ENCODE data around the gene SH2D1B.

GRCh38 chr1:162422662-162423375 is 10.9 kb upstream of the SH2D1B start:
- no peak for TF ChIP-seq EGR1 (IDR thresholded peaks at IDR 0.05; ENCODE audit: low read depth in 2 of 2)
- TF ChIP-seq CTCF (IDR thresholded peaks at IDR 0.05; ENCODE audit: low read depth, low read length, missing input control) = no peak
- TF ChIP-seq ATF3 (IDR thresholded peaks at IDR 0.05) = no peak
- TF ChIP-seq RAD21 (IDR thresholded peaks at IDR 0.05) = no peak
- TF ChIP-seq MAX (IDR thresholded peaks at IDR 0.05) = no peak
- TF ChIP-seq ZBTB33 (IDR thresholded peaks at IDR 0.05) = no peak
- no peak for TF ChIP-seq FOXA1 (IDR thresholded peaks at IDR 0.05)
- no peak for TF ChIP-seq YY1 (IDR thresholded peaks at IDR 0.05)
- TF ChIP-seq RXRA (IDR thresholded peaks at IDR 0.05) = no peak
- TF ChIP-seq REST (IDR thresholded peaks at IDR 0.05) = no peak
- TF ChIP-seq JUND (IDR thresholded peaks at IDR 0.05) = no peak
